ENCODE data around the gene ELF5.

The ELF5 gene

DNA sequence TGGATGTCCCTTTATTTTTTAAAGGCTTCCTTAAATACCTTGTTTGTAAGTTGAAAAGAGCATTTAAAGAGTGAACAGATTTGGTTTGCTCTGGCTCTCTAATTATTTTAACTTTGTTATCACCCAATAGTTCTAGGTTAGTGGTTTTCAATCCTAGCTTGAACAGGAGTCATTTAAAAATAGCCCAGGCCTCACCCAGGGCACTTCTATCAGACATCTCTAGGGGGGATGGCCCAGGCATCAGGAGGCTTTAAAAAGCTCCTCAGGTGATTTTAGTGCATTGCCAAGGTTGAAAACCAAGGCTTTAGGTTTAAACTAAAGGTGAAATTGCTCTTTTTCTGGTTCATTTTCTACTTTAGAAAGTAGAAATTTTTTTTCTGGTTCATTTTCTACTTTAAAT is 66.5 kb downstream of the ELF5 start:
- CTCF ChIA-PET: interaction anchor here (1.0 kb wide), 1 partner anchor 9 kb away, joined by 3 read pairs; no protein-coding TSS in a partner anchor

DNA sequence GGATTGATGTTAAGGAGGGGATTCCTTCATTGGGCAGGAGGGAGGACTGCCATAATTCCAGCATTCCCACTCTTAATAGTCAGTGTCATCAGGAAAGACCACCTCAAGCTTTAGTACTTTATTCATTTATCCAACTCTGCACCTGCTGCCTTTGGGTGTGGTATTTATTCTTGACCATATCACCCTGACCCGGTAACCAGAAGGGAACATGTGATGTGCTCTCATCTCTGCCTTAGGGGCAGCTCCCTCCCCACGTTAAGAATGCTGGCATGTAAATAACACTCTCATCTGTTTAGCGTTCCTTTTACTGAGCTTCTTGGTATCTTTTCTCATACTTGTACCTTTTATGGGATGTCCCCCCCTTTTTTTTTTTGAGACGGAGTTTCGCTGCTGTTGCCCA is 67.2 kb downstream of the ELF5 start:
- ChIA-PET CTCF (no interaction called here), POLR2A (no interaction called here)
- H3K9me3 ChIP-seq (ENCODE audit: control insufficient read depth, insufficient read depth, low read depth, low read length): no peaks in the 10 kb centered on the region
- no peak overlapping the region for H3K4me3 ChIP-seq (ENCODE audit: low read depth, low read length)
- peaks cover 0 to 23% of the 10 kb centered on the region in 2 experiments; a peak in 1 of 3 replicates for H3K36me3 ChIP-seq (ENCODE audit: control insufficient read depth in 2 of 2, insufficient read depth in 1 of 2, low read length in 2 of 2)
- no peak overlapping the region for H3K27ac ChIP-seq (ENCODE audit: extremely low read depth, low read depth, low read length)
- no peaks in the 10 kb centered on the region for H3K4me1 ChIP-seq (ENCODE audit: control insufficient read depth, insufficient read depth, low read length)
- TF ChIP-seq, protein P1, sequence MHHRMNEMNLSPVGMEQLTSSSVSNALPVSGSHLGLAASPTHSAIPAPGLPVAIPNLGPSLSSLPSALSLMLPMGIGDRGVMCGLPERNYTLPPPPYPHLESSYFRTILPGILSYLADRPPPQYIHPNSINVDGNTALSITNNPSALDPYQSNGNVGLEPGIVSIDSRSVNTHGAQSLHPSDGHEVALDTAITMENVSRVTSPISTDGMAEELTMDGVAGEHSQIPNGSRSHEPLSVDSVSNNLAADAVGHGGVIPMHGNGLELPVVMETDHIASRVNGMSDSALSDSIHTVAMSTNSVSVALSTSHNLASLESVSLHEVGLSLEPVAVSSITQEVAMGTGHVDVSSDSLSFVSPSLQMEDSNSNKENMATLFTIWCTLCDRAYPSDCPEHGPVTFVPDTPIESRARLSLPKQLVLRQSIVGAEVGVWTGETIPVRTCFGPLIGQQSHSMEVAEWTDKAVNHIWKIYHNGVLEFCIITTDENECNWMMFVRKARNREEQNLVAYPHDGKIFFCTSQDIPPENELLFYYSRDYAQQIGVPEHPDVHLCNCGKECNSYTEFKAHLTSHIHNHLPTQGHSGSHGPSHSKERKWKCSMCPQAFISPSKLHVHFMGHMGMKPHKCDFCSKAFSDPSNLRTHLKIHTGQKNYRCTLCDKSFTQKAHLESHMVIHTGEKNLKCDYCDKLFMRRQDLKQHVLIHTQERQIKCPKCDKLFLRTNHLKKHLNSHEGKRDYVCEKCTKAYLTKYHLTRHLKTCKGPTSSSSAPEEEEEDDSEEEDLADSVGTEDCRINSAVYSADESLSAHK (tag by site-specific recombination; IDR thresholded peaks at IDR 0.05): no peak
- TF ChIP-seq FEZF1 (tag by site-specific recombination; IDR thresholded peaks at IDR 0.05) (no peak), WT1 (tag by site-specific recombination; IDR thresholded peaks at IDR 0.05) (no peak)

More for the DNA sequence above, 66.5 kb downstream of the ELF5 start:
- Histone ChIP-seq H3K4me1 (ENCODE audit: control insufficient read depth, insufficient read depth, low read length) (no peaks in the 10 kb centered on the region), H3K36me3 (ENCODE audit: control insufficient read depth in 2 of 2, insufficient read depth in 1 of 2, low read length in 2 of 2) (peaks cover 3 to 30% of the 10 kb centered on the region in 2 experiments; a peak in 2 of 3 replicates), H3K9me3 (ENCODE audit: control insufficient read depth, insufficient read depth, low read depth, low read length) (no peaks in the 10 kb centered on the region), H3K4me3 (ENCODE audit: low read depth, low read length) (no peak overlapping the region), H3K27ac (ENCODE audit: extremely low read depth, low read depth, low read length) (no peak overlapping the region)
- TF ChIP-seq YY1 (tag by site-specific recombination; IDR thresholded peaks at IDR 0.05): no peak
- TF ChIP-seq ZNF302 (tag by site-specific recombination; IDR thresholded peaks at IDR 0.05; ENCODE audit: low read depth): no peak
- TF ChIP-seq ZNF404 (tag by site-specific recombination; IDR thresholded peaks at IDR 0.05): no peak
- TF ChIP-seq ZNF596 (tag by site-specific recombination; IDR thresholded peaks at IDR 0.05): no peak
- no peak for TF ChIP-seq ZNF585B (tag by site-specific recombination; IDR thresholded peaks at IDR 0.05)
- no peak for TF ChIP-seq HOXC10 (CRISPR knock-in tag; IDR thresholded peaks at IDR 0.05)
- no peak for TF ChIP-seq OSR2 (tag by site-specific recombination; IDR thresholded peaks at IDR 0.05)
- no peak for TF ChIP-seq ZNF335 (tag by site-specific recombination; conservative IDR thresholded peaks at IDR 0.05)
- no peak for TF ChIP-seq PRDM1 (tag by site-specific recombination; IDR thresholded peaks at IDR 0.05)
- no peak for TF ChIP-seq WT1 (tag by site-specific recombination; IDR thresholded peaks at IDR 0.05)
- TF ChIP-seq, protein P2, sequence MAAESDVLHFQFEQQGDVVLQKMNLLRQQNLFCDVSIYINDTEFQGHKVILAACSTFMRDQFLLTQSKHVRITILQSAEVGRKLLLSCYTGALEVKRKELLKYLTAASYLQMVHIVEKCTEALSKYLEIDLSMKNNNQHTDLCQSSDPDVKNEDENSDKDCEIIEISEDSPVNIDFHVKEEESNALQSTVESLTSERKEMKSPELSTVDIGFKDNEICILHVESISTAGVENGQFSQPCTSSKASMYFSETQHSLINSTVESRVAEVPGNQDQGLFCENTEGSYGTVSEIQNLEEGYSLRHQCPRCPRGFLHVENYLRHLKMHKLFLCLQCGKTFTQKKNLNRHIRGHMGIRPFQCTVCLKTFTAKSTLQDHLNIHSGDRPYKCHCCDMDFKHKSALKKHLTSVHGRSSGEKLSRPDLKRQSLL (tag by site-specific recombination; IDR thresholded peaks at IDR 0.05): no peak
- no peak for TF ChIP-seq ZNF223 (tag by site-specific recombination; IDR thresholded peaks at IDR 0.05)
- TF ChIP-seq ZNF37A (tag by site-specific recombination; IDR thresholded peaks at IDR 0.05): no peak
- TF ChIP-seq, protein P3, sequence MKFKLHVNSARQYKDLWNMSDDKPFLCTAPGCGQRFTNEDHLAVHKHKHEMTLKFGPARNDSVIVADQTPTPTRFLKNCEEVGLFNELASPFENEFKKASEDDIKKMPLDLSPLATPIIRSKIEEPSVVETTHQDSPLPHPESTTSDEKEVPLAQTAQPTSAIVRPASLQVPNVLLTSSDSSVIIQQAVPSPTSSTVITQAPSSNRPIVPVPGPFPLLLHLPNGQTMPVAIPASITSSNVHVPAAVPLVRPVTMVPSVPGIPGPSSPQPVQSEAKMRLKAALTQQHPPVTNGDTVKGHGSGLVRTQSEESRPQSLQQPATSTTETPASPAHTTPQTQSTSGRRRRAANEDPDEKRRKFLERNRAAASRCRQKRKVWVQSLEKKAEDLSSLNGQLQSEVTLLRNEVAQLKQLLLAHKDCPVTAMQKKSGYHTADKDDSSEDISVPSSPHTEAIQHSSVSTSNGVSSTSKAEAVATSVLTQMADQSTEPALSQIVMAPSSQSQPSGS (tag by site-specific recombination; IDR thresholded peaks at IDR 0.05; ENCODE audit: low read depth): no peak
- TF ChIP-seq ZNF426 (tag by site-specific recombination; IDR thresholded peaks at IDR 0.05): no peak
- TF ChIP-seq, protein P4, sequence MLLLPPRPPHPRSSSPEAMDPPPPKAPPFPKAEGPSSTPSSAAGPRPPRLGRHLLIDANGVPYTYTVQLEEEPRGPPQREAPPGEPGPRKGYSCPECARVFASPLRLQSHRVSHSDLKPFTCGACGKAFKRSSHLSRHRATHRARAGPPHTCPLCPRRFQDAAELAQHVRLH (tag by site-specific recombination; IDR thresholded peaks at IDR 0.05): no peak
- no peak for TF ChIP-seq ZNF549 (tag by site-specific recombination; IDR thresholded peaks at IDR 0.05)
- TF ChIP-seq ZNF555 (tag by site-specific recombination; conservative IDR thresholded peaks at IDR 0.05): no peak
- TF ChIP-seq ZNF366 (tag by site-specific recombination; conservative IDR thresholded peaks at IDR 0.05): no peak
- POLR2A ChIA-PET: no interaction called here
